AG10803 (cell line): ENCODE measurements around the gene AXDND1.
"Not testable (repeated sequence)": the region's sequence is repeated elsewhere in the genome, so short reads cannot be mapped to it uniquely, and the experiment has no call there.

Experiments
- DNase-seq: peaks from one replicate; pipeline ENCODE4 v3.0.0; 2010; ENCODE audit warnings: low read depth
- H3K4me3 ChIP-seq: 2 replicates; pipeline ENCODE4 v1.5.1; 2011; ENCODE audit warnings: mild to moderate bottlenecking, low read length, control low read depth
- CTCF ChIP-seq: conservative IDR thresholded peaks from 2 replicates; pipeline ENCODE4 v1.5.1; 2011; ENCODE audit warnings: mild to moderate bottlenecking, low read length, control low read depth, inconsistent platforms

The AXDND1 gene

GRCh38 chr1:179341943-179342547 lies 23.7 kb upstream of the AXDND1 start:
- no peak for DNase-seq
- H3K4me3 ChIP-seq = no peak overlapping the region
- no peak for TF ChIP-seq CTCF

- no peak for TF ChIP-seq CTCF
- no peak overlapping the region for H3K4me3 ChIP-seq
Observed at GRCh38 chr1:179342740-179343404, 22.9 kb upstream of the AXDND1 start.

GRCh38 chr1:179351281-179351680 lies 14.5 kb upstream of the AXDND1 start:
- no peak for TF ChIP-seq CTCF
- no peak overlapping the region for H3K4me3 ChIP-seq
- DNase-seq = no peak

More at GRCh38 chr1:179342740-179343404, 22.9 kb upstream of the AXDND1 start:
- DNase-seq = no peak

- no peak for TF ChIP-seq CTCF
- no peak for DNase-seq
- H3K4me3 ChIP-seq = no peak overlapping the region
Observed at GRCh38 chr1:179352236-179352635, 13.5 kb upstream of the AXDND1 start.

- no peak for TF ChIP-seq CTCF
- no peak overlapping the region for H3K4me3 ChIP-seq
- peak; percentile 84 for DNase-seq
Observed at GRCh38 chr1:179353546-179353945, 12.2 kb upstream of the AXDND1 start.

- not testable (repeated sequence) for H3K4me3 ChIP-seq
Observed at GRCh38 chr1:179361631-179362030, 4.1 kb upstream of the AXDND1 start.

GRCh38 chr1:179366093-179366800 lies 476 bp downstream of the AXDND1 start:
- peak; percentile 26 for DNase-seq
- peak overlapping the region; percentile 83 for H3K4me3 ChIP-seq
- TF ChIP-seq CTCF = peak; percentile 0; the same call in 1 of the 2 replicates

More at GRCh38 chr1:179361631-179362030, 4.1 kb upstream of the AXDND1 start:
- DNase-seq = peak; percentile 56
